Measurements from ENCODE around the gene ACYP2. TPM values are rescaled to one million over a fixed set of nuclear protein-coding genes. Genes with fewer than 3 reads are reported as not detected.
"Not testable (repeated sequence)": the region's sequence is repeated elsewhere in the genome, so short reads cannot be mapped to it uniquely, and the experiment has no call there.

ACYP2 gene
- total RNA-seq, 1 donor from 2014 or later = 13.6 TPM

DNA sequence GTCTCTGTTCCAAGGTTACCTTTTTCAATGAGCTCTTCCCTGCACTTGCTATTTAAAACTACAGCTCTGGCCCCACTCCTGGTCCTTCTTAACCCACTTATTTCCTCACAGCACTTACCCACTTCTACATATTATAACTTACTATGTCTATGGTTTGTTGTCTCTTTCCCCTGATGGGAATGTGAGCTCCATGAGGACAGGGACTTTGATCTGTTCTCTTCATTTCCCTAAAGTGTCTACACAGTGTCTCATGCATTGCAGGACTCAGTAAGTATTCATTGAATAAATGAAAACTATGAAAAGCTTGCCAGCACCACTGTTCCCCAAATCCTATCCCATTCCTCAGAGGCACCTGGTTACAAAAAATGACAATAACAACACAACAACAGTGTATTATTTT, 18.3 kb upstream of the ACYP2 start:
- no peak for DNase-seq (ENCODE audit: low read depth)

DNA sequence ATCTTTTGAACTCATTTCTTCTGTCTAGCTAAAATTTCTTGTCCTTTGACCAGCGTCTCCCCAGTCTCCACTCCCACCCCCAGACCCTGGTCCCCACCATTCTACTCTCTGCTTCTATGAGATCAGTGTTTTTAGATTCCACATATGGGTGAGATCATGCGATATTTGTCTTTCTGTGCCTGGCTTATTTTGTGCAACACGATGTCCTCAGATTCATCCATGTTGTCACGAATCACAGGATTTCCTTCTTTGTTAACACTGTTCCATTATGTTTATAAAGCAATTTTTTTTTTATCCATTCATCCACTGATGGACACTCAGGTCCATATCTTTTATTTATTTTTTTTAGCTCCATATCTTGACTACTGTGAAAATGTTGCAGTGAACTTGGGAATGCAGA, 16.0 kb upstream of the ACYP2 start:
- DNase-seq (ENCODE audit: low read depth) = no peak

DNA sequence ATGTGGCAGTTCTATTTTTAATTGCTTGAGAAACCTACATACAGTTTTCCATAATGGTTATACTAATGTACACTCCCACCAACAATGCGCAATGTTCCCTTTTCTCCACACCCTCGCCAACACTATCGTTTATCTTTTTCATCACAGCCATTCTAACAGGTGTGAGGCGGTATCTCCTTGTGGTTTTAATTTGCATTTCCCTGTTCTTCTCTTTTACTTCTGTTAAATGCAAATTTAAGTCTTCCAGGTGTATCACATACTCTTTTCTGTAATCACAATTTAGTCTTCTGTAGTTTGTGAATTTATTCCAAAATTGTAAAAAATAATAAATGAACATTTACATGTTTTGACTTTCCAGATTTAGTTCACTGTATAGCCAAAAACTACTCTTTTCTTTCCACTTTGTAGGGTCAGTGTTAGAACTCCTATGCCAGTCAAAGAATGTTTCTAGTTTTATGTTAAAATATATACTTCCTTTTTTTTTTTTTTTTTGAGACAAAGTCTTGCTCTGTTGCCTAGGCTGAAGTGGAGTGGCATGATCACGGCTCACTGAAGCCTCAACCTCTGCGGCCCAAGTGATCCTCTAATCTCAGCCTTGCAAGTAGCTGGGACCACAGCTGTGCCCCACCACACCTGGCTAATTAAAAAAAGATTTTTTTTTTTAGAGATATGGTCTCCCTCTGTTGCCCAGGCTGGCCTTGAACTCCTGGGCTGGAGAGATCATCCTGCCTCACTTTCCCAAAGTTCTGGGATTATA, 15.4 kb upstream of the ACYP2 start:
- DNase-seq (ENCODE audit: low read depth) = no peak

DNA sequence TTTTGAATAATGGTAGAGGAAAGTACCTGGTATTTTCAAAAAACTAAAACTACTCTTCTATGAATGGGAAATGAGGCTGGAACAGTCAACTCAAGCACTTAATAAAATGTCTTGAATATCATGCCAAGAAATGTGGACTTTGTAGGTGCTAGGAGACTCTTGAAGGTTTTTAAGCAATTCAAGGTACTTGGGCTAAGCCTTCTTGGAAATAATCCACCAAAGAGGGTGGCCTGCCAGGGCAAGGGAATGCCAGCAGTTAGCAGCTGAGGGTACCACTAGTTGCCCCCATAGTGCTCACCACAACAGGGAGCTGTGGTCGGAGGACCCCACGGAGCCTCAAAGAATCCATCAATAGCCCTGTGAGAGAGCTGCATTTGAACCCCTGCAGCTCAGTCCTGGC, 14.6 kb upstream of the ACYP2 start:
- DNase-seq (ENCODE audit: low read depth) = no peak

DNA sequence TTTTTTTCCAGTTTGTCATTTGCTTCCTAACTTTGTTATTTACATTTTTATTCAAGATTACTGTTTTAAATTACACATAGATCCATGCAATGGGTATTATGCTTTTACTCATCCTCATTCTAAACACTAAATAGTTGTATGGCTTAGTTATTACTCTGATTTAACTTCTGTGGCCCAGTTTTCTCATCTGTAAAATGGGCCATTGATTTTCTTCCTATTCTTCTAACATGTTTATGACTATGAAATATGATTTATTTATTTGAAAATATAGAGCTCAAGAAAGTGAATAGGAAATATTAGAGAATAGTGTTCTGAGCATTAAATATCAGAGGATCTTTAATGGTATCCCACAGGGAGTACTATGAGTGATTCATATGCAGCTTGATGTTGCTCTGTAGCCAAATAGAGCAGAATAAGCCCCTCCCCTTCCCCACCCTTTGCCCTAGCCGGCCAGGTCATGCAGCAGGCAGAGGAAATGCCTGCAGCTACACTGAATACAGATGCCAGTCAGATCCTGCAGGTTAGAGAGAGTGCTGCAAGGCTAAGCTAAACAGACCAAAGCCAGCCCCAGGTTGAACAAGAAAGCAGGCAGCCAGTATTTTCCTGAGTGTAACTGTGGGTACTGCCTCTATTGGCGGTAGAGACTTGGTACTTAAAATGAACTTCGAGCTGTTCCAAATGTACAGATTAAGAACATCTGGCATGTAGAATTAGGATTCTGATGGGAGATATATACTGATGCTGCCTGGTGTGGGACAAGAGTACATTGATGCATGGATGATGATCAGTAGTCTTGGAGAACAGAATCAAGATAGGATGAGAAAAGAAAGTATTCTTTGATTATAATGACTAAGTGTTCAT, 11.7 kb upstream of the ACYP2 start:
- peak; percentile 94 for DNase-seq (ENCODE audit: low read depth)

DNA sequence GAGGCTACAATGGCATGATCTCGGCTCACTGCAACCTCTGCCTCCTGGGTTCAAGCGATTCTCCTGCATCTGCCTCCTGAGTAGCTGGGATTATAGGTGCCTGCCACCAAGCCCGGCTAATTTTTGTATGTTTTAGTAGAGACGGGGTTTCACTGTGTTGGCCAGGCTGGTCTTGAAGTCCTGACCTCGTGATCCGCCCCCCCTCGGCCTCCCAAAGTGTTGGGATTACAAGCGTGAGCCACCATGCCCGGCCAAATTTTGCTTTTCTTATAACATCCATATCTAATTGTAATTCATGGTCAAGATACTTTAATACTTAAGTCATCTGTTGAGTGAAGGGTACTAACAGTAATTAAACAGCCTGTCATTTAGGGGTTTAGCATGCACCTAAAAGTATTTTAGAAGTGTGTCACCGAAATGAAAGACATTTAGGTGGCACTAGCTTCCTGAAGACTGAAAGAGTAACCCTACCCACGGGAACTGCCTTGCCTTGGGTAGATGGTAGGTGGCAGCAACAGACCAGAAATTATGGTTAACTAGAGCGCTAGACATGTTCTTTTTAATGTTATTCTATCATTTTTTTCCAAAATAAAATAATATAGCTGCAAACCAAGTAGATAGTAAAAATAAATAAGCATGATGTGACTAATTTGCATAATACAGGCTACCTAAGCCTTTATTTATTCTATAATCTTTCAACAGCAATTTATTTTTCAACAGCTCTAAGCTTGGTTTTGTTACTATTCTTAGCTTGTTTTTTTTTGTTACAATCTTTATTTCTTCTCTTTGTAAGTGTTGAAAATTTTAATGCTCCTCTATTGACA, 8.6 kb upstream of the ACYP2 start:
- DNase-seq (ENCODE audit: low read depth) = peak; percentile 51

DNA sequence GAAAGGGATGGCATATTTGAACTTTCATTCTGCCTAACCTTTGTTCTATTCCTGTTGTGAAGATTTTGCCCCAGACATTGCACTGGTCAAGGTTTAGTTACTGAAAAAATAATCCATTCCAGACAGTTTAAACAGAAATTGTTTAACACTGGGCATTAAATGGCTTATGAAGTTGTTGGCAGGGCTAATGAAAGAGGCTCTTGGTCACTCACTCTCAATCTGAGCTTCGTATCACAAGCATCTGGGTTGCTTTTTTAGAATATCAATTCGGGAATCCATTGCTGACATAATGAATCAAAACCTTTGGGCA, 8.0 kb upstream of the ACYP2 start:
- no peak for DNase-seq (ENCODE audit: low read depth)

DNA sequence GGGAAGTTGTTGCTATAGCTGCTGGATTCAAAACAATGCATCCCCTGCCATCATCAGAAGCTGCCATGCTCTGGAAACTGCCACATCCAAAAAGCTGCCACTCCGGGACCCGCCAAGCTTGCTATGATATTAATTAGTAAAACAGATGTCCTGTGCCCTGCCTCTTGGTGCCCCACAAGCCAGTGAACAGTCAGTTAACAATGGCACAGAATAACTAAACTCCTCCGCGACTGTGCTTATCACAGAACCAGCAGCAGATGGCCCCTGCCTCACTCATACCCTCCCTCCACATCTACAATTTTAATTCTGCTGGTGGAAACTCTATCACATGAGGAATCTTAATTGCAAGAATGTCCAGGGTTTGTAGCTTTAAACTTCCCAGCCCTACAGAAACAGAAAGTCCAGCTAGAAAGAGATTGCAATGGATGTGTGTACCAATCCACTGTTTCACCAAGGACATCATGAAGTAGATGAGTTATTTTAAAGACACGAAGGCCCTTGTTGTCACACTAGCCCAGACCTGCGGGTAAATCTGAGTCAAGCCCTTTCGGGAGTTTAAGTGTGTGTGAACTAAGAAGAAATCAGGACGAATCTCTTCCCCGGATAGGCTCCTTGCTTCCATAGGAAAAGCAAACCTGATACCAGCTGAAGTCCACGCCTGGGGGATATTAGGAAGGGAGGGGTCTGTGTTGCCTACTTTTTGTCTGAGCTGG, 7.4 kb upstream of the ACYP2 start:
- DNase-seq (ENCODE audit: low read depth) = no peak

DNA sequence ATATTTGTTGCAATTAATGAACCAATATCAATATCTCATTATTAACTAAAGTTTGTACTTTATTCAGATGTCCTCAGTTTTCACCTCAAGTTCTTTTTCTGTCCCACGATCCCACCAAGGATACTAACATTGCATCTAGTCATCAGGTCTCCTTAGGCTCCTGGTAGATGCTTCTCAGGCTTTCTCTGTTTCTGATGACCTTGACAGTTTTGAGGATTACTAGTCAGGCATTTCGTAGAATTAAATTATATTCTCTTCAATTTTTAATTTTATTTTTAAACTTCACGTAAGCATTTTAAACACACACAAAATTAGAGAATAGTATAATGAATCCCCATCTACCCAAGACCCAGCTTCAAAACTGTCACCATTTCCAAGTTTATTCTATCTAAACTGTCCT, 5.6 kb upstream of the ACYP2 start:
- no peak for DNase-seq (ENCODE audit: low read depth)

DNA sequence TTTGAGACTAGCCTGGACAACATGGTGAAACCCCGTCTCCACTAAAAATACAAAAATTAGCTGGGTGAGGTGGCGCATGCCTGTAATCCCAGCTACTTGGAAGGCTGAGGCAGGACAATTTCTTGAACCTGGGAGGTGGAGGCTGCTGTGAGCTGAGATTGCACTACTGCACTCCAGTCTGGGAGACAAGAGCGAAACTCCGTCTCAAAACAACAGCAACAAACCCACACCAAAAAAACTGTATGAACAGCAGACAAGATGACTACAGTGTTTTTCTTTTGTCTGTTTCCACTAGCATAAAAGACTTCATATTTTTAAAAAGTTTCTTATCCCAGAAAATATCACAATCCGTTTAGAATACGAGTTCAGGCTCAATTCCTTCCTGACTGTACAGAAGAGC, 936 bp upstream of the ACYP2 start:
- DNase-seq (ENCODE audit: low read depth) = not testable (repeated sequence)

DNA sequence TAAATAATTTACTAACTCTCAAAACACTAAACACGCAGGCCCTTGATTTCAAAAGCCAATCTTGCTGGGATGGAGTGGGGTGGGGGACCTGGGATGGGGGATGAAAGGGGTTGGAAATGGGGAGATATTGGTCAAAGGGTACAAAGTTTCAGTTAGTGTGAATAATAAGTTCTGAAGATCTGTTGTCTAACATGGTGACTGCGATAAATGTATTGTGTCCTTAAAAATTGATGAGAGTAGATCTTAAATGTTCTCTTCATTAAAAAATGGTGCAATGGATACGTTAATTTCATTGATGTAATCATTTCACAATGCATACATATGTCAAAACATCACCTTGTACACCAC, 505 bp upstream of the ACYP2 start:
- no peak for DNase-seq (ENCODE audit: low read depth)

DNA sequence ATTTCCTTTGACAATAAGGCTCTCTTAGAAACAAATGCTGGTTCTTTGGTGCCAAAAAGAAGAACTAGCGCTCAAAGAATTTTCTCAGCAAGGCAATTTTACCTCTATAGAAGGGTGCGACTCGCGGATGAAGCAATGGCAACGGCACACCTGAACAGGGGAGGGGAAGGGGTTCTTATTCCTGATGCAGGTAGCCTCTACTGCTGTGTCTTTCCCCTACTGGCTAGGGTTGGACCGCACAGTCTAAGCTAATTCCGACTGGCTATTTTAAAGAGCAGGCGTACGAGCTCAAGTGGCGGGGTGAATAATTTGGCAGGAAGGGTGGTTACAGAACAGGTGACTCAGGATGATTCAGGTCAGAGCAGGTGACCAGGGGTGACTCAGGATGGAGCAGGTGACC, 1.2 kb downstream of the ACYP2 start:
- not testable (repeated sequence) for DNase-seq (ENCODE audit: low read depth)

DNA sequence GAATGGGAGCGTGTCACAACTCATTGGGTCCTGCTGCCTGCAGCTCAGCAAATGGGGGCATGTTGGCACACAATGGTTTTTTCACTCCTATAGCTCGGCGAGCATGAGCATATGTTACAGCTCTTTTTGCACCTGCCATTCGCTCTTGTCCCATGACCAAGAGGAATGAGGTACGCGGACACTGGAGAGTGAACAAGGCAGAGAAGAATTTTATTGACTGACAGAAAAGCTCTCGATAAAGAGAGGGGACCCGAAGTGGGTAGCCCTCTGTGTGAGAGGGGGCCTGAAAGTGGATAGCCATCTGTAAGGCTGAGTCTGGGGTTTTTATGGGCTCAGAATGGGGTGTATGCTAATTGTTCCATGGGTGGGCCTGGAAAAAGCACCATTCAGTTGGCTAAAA, 5.5 kb downstream of the ACYP2 start:
- DNase-seq (ENCODE audit: low read depth) = no peak

DNA sequence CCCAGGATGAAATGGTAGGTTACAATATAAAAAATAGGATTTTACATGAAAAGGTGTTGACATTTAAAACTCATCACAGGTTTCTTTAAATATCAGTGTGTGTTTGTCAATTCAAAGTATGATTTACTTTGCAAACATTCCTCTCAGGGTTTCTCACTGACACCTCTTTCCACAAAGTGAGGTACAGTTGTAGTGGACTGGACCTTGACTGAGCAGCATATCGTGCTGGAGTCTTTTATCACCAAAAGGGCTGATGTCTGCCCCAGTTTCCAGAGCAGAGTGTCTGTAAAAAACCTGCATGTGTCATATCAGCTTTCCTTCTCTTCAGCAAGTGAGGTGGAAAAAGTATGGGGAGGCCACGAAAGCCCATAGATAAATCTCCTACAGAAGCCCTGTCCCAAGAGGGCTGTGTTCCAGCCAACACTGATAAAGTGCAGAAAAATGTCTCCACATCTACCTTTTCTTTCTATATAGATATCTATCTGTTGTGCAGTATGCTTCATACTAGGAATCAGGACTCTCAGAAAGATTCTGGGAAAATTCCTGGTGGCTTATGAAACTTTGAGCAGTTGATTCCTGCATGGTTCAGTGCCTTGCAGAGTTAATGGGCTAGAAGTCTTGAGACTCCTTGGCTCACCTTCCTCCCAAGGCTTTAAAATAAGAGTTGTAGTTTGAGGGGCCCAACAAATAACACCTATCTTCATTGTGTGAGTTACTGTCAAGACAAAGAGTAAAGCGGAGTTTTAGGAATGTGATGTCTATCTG, 6.9 kb downstream of the ACYP2 start:
- peak; percentile 42 for DNase-seq (ENCODE audit: low read depth)

DNA sequence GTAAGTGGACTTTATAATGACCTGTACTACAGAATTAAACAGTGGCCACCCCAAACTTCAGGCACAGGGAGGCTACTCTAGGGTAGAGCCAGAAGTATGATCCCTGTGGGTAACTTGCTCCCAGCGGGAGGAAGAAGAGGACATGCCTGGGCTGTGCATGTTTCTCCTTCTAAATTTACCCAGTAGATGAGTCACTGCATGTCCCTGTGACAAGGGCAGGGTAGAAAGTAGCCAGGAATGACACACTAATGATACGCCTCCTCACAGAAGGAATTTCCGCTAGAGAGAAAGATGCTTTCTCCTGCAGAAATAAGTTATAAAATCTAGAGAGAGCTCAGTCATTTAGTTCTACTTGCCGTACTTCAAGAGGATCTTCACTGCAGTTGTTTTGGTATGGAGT, 7.5 kb downstream of the ACYP2 start:
- peak; percentile 66 for DNase-seq (ENCODE audit: low read depth)

DNA sequence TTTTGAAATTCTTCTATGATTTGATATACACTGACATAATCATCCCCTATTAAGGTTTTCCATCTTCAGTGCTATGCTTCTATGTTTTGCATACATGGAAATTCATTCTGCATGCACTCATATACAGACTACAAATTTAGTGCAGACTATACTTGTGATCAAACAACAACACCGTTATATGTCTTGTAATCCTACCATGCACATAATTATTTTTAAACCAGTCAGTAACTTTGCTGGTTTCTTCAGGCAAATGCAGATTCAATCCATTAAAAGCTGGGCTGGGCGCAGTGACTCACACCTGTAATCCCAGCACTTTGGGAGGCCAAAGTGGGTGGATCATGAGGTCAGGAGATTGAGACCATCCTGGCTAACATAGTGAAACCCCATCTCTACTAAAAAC, 11.8 kb downstream of the ACYP2 start:
- DNase-seq (ENCODE audit: low read depth) = not testable (repeated sequence)

DNA sequence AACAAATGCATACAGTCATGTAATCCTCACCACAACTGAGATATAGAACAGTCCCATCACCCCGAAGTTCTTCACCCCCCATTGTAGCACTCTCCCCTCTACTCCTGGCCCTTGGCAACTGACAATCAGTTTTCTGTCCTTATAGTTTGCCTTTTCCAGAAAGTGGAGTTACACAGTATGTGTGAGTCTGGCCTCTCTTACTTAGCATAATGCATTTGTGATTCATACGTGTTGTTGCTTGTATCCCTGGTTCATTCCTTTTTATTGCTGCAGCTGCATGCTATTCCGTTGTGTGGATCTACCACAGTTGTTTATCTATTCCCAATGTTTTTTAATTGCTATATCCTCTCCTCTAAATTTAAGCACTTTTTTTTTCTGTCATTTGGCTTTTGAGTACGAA, 17.6 kb downstream of the ACYP2 start:
- no peak for DNase-seq (ENCODE audit: low read depth)

DNA sequence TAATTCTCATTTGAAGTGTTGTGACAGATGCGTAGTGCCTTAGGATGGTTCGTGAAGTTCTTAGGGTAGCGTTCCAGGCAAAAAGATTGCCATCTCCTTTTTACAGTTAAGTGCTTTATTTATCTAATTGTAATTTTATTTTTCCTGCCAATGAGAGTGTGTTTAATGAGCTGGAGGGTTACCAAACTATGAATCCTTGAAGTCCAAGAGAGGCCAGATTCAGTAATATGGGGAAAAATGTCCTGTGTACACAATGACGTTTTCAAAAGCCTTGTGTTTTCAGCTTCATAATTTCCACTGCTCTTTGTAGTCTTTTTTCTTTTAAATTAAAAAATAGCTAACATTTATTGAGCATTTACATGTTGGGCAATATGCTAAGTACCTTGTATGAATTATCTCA, 23.8 kb downstream of the ACYP2 start:
- DNase-seq (ENCODE audit: low read depth) = no peak

DNA sequence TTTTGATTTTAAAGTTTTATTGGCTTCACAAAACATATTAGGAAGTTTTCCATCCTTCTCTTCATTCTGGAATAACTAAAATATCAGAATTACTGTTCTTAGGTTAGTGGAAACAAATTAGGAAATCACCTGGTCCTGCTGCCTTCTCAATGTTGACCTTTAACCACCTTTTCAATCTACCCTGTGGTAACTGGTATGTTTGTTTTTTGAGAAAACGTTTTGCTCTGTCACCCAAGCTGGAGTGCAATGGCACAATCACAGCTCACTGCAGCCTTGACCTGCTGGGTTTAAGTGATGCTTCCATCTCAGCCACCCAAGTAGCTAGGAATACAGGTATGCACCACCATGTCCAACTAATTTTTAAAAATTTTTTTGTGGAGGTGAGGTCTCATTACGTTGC, 28.4 kb downstream of the ACYP2 start:
- DNase-seq (ENCODE audit: low read depth) = no peak

DNA sequence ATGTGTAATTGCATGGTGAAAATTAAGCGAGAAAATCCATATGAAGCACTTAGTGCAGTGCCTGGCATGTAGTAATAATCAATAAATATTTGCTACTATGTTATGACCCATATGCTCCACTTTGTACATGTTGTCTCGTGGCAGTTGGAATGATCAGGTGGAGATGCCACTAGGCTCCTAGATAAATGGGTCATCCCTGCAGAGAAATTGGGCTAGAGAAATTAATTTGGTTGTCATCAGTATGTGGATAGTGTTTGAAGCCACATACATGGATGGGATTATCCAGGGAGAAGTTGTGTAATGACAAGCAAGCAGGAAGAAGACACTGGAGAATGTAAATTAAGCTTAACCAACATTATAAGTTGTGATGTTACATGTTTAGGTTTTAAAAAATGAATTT, 33.0 kb downstream of the ACYP2 start:
- no peak for DNase-seq (ENCODE audit: low read depth)
